HK-2 (cell line): ENCODE data around the gene ANKRA2.

Source experiments
- DNase-seq: peaks from one replicate; pipeline ENCODE4 v3.0.0-alpha.2; 2018; ENCODE audit not compliant: unreplicated experiment

The ANKRA2 gene

GRCh38 chr5:73565139-73565968 lies at the start of gene ANKRA2, which contains the start of gene UTP15:
Gene ANKRA2 (minus strand): TSS chr5:73565639. CDS start chr5:73562881, 2,758 bp downstream.
Gene UTP15 (plus strand): TSS chr5:73565743. CDS start chr5:73567345, 1,602 bp downstream.
- peak; percentile 94 for DNase-seq

GRCh38 chr5:73615085-73615484 lies 49.6 kb upstream of the ANKRA2 start:
- DNase-seq: peak; percentile 8

GRCh38 chr5:73612799-73613198 lies 47.4 kb upstream of the ANKRA2 start:
- no peak for DNase-seq

- no peak for DNase-seq
These were observed 41.8 kb upstream of the ANKRA2 start for GRCh38 chr5:73607228-73607627.

- DNase-seq: no peak
These were observed 40.8 kb upstream of the ANKRA2 start for GRCh38 chr5:73606206-73606753.

GRCh38 chr5:73605223-73606087 lies 40.0 kb upstream of the ANKRA2 start:
- no peak for DNase-seq

GRCh38 chr5:73603998-73604397 lies 38.6 kb upstream of the ANKRA2 start:
- DNase-seq: no peak

GRCh38 chr5:73599380-73599779 lies 33.9 kb upstream of the ANKRA2 start:
- no peak for DNase-seq

GRCh38 chr5:73596705-73597328 lies 31.4 kb upstream of the ANKRA2 start:
- no peak for DNase-seq

- no peak for DNase-seq
These were observed 27.1 kb upstream of the ANKRA2 start for GRCh38 chr5:73592551-73592950.

GRCh38 chr5:73591698-73592501 lies 26.5 kb upstream of the ANKRA2 start:
- peak; percentile 36 for DNase-seq

GRCh38 chr5:73591102-73591695 lies 25.8 kb upstream of the ANKRA2 start:
- peak; percentile 13 for DNase-seq

- no peak for DNase-seq
These were observed 22.5 kb upstream of the ANKRA2 start for GRCh38 chr5:73587923-73588322.

- no peak for DNase-seq
These were observed 17.1 kb upstream of the ANKRA2 start for GRCh38 chr5:73582285-73583145.

GRCh38 chr5:73565969-73566547 lies 619 bp upstream of the ANKRA2 start:
- DNase-seq: no peak

- DNase-seq: no peak
These were observed 764 bp downstream of the ANKRA2 start for GRCh38 chr5:73564675-73565074.

GRCh38 chr5:73564018-73564417 lies 1.4 kb downstream of the ANKRA2 start:
- DNase-seq: no peak

GRCh38 chr5:73558950-73559349 lies 6.5 kb downstream of the ANKRA2 start:
- no peak for DNase-seq

GRCh38 chr5:73552642-73553041 lies 12.8 kb downstream of the ANKRA2 start:
- no peak for DNase-seq
